DOHH2 (cell line): ENCODE measurements around the gene OR7D4.

Source experiments
- H3F3A ChIP-seq: fragments of 200-600 bp; sonication (generic), shearing (Covaris generic); 2 replicates; pipeline ENCODE4 v1.6.0; 2016; ENCODE audit warnings: antibody characterized with exemption, mild to moderate bottlenecking; ENCODE audit not compliant: control insufficient read depth, insufficient read depth
- H3K27ac ChIP-seq: fragments of 200-600 bp; sonication (generic); 2 replicates; pipeline ENCODE4 v1.5.1; 2014; ENCODE audit warnings: low read depth, mild to moderate bottlenecking, low read length, moderate library complexity
- H3K27me3 ChIP-seq: fragments of 200-600 bp; sonication (generic); 2 replicates; pipeline ENCODE4 v1.6.1; 2014; ENCODE audit warnings: mild to moderate bottlenecking, low read length, mixed read lengths; ENCODE audit not compliant: control insufficient read depth
- H3K36me3 ChIP-seq: fragments of 200-600 bp; sonication (generic); 2 replicates; pipeline ENCODE4 v1.6.1; 2014; ENCODE audit warnings: mild to moderate bottlenecking, low read length, moderate library complexity, mixed read lengths; ENCODE audit not compliant: control insufficient read depth
- H3K4me1 ChIP-seq: fragments of 200-600 bp; sonication (generic); 2 replicates; pipeline ENCODE4 v1.6.1; 2014; ENCODE audit warnings: mild to moderate bottlenecking, low read length, mixed read lengths; ENCODE audit not compliant: control insufficient read depth
- H3K4me2 ChIP-seq: fragments of 200-600 bp; sonication (generic); 2 replicates; pipeline ENCODE4 v1.6.0; 2014; ENCODE audit warnings: mild to moderate bottlenecking, low read length, moderate library complexity
- H3K4me3 ChIP-seq: fragments of 200-600 bp; sonication (generic); 2 replicates; pipeline ENCODE4 v1.5.1; 2014; ENCODE audit warnings: mild to moderate bottlenecking, low read length, mixed read lengths
- H3K79me2 ChIP-seq: fragments of 200-600 bp; sonication (generic); 2 replicates; pipeline ENCODE4 v1.6.1; 2014; ENCODE audit warnings: mild to moderate bottlenecking, low read length, mixed read lengths; ENCODE audit not compliant: control insufficient read depth
- H3K9me2 ChIP-seq: fragments of 200-600 bp; sonication (generic); replicated peaks from 2 replicates; pipeline ENCODE4 v1.6.1; 2014; ENCODE audit warnings: mild to moderate bottlenecking, low read length, mixed read lengths; ENCODE audit not compliant: control insufficient read depth
- H3K9me3 ChIP-seq: fragments of 200-600 bp; sonication (generic); 2 replicates; pipeline ENCODE4 v1.6.1; 2014; ENCODE audit warnings: antibody characterized with exemption, low read length, mixed read lengths; ENCODE audit not compliant: control insufficient read depth, insufficient read depth
- H4K20me1 ChIP-seq: fragments of 200-600 bp; sonication (generic); 2 replicates; pipeline ENCODE4 v1.6.0; 2014; ENCODE audit warnings: low read depth, mild to moderate bottlenecking, antibody characterized with exemption, low read length, moderate library complexity; ENCODE audit not compliant: control insufficient read depth, insufficient read depth
- EZH2phosphoT487 ChIP-seq: fragments of 200-600 bp; sonication (generic); IDR thresholded peaks from 2 replicates; pipeline ENCODE4 v1.6.1; 2017; ENCODE audit warnings: borderline replicate concordance, mild to moderate bottlenecking, antibody characterized with exemption, low read length, moderate library complexity, mixed read lengths
- TF ChIP-seq, protein P1 (sequence below): fragments of 200-600 bp; sonication (generic); IDR thresholded peaks from one replicate; pipeline ENCODE4 v1.5.1; 2014; ENCODE audit warnings: antibody characterized with exemption, mild to moderate bottlenecking, low read depth, low read length; ENCODE audit not compliant: poor library complexity, severe bottlenecking

Gene OR7D4

DNA sequence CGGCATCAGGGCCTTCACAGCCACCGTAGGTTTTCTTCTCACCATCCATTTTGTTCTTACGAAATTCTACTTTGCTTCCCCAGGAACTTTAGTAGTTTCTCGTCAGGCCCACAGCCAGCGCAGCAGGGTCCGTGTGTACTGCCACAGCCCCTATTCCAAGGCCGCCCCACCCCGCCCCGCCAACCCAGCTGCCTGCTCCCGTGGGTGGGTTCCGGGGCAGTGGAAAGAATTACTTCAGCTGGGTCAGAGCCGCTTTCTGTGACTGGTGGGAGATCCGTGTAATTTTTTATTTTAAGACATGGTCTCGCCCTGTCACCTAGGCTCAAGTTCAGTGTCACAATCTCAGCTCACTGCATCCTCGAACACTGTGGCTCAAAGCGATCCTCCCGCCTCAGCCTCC is 36.4 kb downstream of the OR7D4 start:
- H3K4me1 ChIP-seq, result no peaks in the 10 kb centered on the region
- no peak overlapping the region for H3K4me2 ChIP-seq
- no peaks in the 10 kb centered on the region for H3K36me3 ChIP-seq
- no peak overlapping the region for H3K27ac ChIP-seq
- no peaks in the 10 kb centered on the region for H3K9me3 ChIP-seq
- TF ChIP-seq, protein P1, sequence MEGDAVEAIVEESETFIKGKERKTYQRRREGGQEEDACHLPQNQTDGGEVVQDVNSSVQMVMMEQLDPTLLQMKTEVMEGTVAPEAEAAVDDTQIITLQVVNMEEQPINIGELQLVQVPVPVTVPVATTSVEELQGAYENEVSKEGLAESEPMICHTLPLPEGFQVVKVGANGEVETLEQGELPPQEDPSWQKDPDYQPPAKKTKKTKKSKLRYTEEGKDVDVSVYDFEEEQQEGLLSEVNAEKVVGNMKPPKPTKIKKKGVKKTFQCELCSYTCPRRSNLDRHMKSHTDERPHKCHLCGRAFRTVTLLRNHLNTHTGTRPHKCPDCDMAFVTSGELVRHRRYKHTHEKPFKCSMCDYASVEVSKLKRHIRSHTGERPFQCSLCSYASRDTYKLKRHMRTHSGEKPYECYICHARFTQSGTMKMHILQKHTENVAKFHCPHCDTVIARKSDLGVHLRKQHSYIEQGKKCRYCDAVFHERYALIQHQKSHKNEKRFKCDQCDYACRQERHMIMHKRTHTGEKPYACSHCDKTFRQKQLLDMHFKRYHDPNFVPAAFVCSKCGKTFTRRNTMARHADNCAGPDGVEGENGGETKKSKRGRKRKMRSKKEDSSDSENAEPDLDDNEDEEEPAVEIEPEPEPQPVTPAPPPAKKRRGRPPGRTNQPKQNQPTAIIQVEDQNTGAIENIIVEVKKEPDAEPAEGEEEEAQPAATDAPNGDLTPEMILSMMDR, result no peak
- TF ChIP-seq EZH2phosphoT487, result no peak
- no peaks in the 10 kb centered on the region for H3K79me2 ChIP-seq
- H3K4me3 ChIP-seq, result no peak overlapping the region
- no peaks in the 10 kb centered on the region for H3F3A ChIP-seq
- H4K20me1 ChIP-seq, result no peaks in the 10 kb centered on the region
- no peaks in the 10 kb centered on the region for H3K27me3 ChIP-seq
- H3K9me2 ChIP-seq, result no peaks in the 10 kb centered on the region

DNA sequence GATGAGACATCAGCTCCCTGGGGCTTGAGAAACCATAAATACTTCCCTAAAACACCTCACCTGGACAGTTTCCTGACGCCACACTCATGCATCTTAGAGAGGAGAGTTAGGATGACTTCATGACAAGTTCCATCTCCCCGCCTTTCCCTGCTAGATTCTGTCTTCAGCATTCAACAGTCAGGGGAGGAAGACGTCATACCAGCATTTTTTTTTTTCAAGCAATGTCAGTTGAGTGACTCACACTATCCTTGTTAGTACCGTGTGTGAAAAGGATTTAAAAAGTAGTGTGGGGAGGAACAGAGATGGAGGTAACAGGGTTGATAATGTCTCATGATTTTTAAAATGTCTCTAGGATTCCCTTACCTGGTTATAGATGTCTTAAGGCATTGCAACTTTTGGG is 40.5 kb downstream of the OR7D4 start, which contains the start of gene OR7D2:
OR7D2 (plus strand) TSS at position 79 of the 400 bp plus-strand sequence. CDS start 6,803 bp downstream, outside the sequence.
- H3K36me3 ChIP-seq, result no peaks in the 10 kb centered on the region
- no peak within 1 kb of the TSS for H3K4me2 ChIP-seq
- H4K20me1 ChIP-seq, result no peaks in the 10 kb centered on the region
- no peaks in the 10 kb centered on the region for H3K79me2 ChIP-seq
- H3K9me2 ChIP-seq, result no peaks in the 10 kb centered on the region
- no peak within 1 kb of the TSS for H3K4me3 ChIP-seq
- TF ChIP-seq EZH2phosphoT487, result no peak
- TF ChIP-seq, protein P1, result no peak
- H3K4me1 ChIP-seq, result no peaks in the 10 kb centered on the region
- H3K27me3 ChIP-seq, result no peaks in the 10 kb centered on the region
- H3F3A ChIP-seq, result no peaks in the 10 kb centered on the region
- H3K9me3 ChIP-seq, result no peaks in the 10 kb centered on the region
- no peak within 1 kb of the TSS for H3K27ac ChIP-seq

DNA sequence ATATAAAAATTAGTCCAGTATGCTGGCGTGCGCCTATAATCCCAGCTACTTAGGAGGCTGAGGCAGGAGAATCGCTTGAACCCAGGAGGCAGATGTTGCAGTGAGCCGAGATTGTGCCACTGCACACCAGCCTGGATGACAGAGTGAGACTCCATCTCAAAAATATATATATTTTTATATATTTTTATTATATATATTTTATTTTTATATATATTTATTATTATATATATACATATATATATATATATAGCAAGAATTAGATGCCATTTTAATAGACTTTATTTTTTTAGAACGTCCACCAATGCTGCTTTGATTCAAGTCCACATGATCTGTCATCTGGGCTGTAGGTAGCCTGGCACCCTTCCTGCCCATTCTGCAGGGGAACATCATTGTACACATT is 44.1 kb downstream of the OR7D4 start:
- Histone ChIP-seq H3K4me1 (no peaks in the 10 kb centered on the region), H4K20me1 (no peaks in the 10 kb centered on the region), H3K9me3 (no peaks in the 10 kb centered on the region), H3K79me2 (no peaks in the 10 kb centered on the region), H3F3A (no peaks in the 10 kb centered on the region), H3K36me3 (no peaks in the 10 kb centered on the region), H3K4me3 (no peak overlapping the region), H3K27me3 (no peaks in the 10 kb centered on the region), H3K4me2 (no peak overlapping the region), H3K27ac (no peak overlapping the region), H3K9me2 (no peaks in the 10 kb centered on the region)
- no peak for TF ChIP-seq EZH2phosphoT487
- TF ChIP-seq, protein P1, result no peak
